GM23338 (cell line): Measurements from ENCODE around the gene AMFR. TPM values are rescaled to one million over a fixed set of nuclear protein-coding genes. Genes with fewer than 3 reads are reported as not detected.

Experiments
- ATAC-seq: fragments of 200-7000 bp; cut with Tn5 transposase; 3 replicates; pipeline ENCODE4 v1.9.1; 2020
- DNase-seq: peaks from one replicate; pipeline ENCODE4 v3.0.0-alpha.2; 2015; ENCODE audit warnings: low spot score
- H2AFZ ChIP-seq: fragments of 200-600 bp; sonication (generic); 2 replicates; pipeline ENCODE4 v1.8.0; 2016; ENCODE audit warnings: antibody characterized with exemption, mild to moderate bottlenecking, moderate library complexity
- H3F3A ChIP-seq: fragments of 200-600 bp; sonication (generic); replicated peaks from 2 replicates; pipeline ENCODE4 v1.8.0; 2017; ENCODE audit warnings: antibody characterized with exemption, mixed run types, low read depth
- H3K27ac ChIP-seq: fragments of 200-600 bp; sonication (generic); 2 replicates; pipeline ENCODE4 v1.6.1; 2016; ENCODE audit warnings: low read depth
- H3K27me3 ChIP-seq: fragments of 200-600 bp; sonication (generic); 2 replicates; pipeline ENCODE4 v1.8.0; 2016; ENCODE audit warnings: mild to moderate bottlenecking, mixed run types, moderate library complexity; ENCODE audit not compliant: insufficient read depth
- H3K36me3 ChIP-seq: fragments of 200-600 bp; sonication (generic); 2 replicates; pipeline ENCODE4 v1.8.0; 2016; ENCODE audit warnings: mild to moderate bottlenecking; ENCODE audit not compliant: insufficient read depth
- H3K4me1 ChIP-seq: fragments of 200-600 bp; sonication (generic); 2 replicates; pipeline ENCODE4 v1.8.0; 2016; ENCODE audit warnings: mild to moderate bottlenecking, moderate library complexity; ENCODE audit not compliant: insufficient read depth
- H3K4me2 ChIP-seq: fragments of 200-600 bp; sonication (generic); 2 replicates; pipeline ENCODE4 v1.7.1; 2017; ENCODE audit warnings: mixed run types
- H3K4me3 ChIP-seq: fragments of 200-600 bp; sonication (generic); 2 replicates; pipeline ENCODE4 v1.6.1; 2016; ENCODE audit warnings: mixed run types
- H3K79me2 ChIP-seq: fragments of 200-600 bp; sonication (generic); replicated peaks from 2 replicates; pipeline ENCODE4 v1.8.0; 2017; ENCODE audit warnings: mild to moderate bottlenecking; ENCODE audit not compliant: insufficient read depth
- H3K9me2 ChIP-seq: fragments of 200-600 bp; sonication (generic); 2 replicates; pipeline ENCODE4 v1.8.0; 2017; ENCODE audit not compliant: insufficient read depth
- H4K20me1 ChIP-seq: fragments of 200-600 bp; sonication (generic); replicated peaks from 2 replicates; pipeline ENCODE4 v1.8.0; 2017; ENCODE audit warnings: mild to moderate bottlenecking; ENCODE audit not compliant: insufficient read depth
- H3K27ac Mint-ChIP-seq: 2 replicates; pipeline ENCODE4 v1.8.0; 2020; ENCODE audit warnings: inconsistent platforms, mild to moderate bottlenecking, moderate library complexity, mixed read lengths
- H3K27me3 Mint-ChIP-seq: 3 replicates; pipeline ENCODE4 v1.8.0; 2022; ENCODE audit warnings: low read depth, mild to moderate bottlenecking, moderate library complexity, mixed read lengths, inconsistent platforms; ENCODE audit not compliant: insufficient read depth, poor library complexity
- H3K36me3 Mint-ChIP-seq: 3 replicates; pipeline ENCODE4 v1.8.0; 2021; ENCODE audit warnings: low read depth, mild to moderate bottlenecking, inconsistent platforms, moderate library complexity, mixed read lengths
- H3K4me1 Mint-ChIP-seq: 3 replicates; pipeline ENCODE4 v1.8.0; 2020; ENCODE audit warnings: mild to moderate bottlenecking, inconsistent platforms, mixed read lengths
- H3K4me3 Mint-ChIP-seq: 3 replicates; pipeline ENCODE4 v1.8.0; 2021; ENCODE audit warnings: moderate library complexity, mild to moderate bottlenecking, inconsistent platforms, mixed read lengths
- H3K9me3 Mint-ChIP-seq: 3 replicates; pipeline ENCODE4 v1.8.0; 2020; ENCODE audit warnings: moderate library complexity, mild to moderate bottlenecking, inconsistent platforms, mixed read lengths
- CREB1 ChIP-seq: fragments of 250-450 bp; sonication (Bioruptor Pico); IDR thresholded peaks from 2 replicates; pipeline ENCODE4 v1.5.0; 2020; ENCODE audit warnings: low read depth, mild to moderate bottlenecking, moderate library complexity
- ETS1 ChIP-seq: IDR thresholded peaks from 2 replicates; pipeline ENCODE4 v1.6.1; 2016; ENCODE audit warnings: antibody characterized with exemption
- EZH2 ChIP-seq: fragments of 200-600 bp; sonication (generic); IDR thresholded peaks from one replicate; pipeline ENCODE4 v1.8.0; 2017; ENCODE audit warnings: antibody characterized with exemption, mild to moderate bottlenecking, low read depth; ENCODE audit not compliant: unreplicated experiment
- EZH2phosphoT487 ChIP-seq: fragments of 200-600 bp; sonication (generic); IDR thresholded peaks from one replicate; pipeline ENCODE4 v1.8.1; 2018; ENCODE audit warnings: antibody characterized with exemption; ENCODE audit not compliant: unreplicated experiment
- JUNB ChIP-seq: IDR thresholded peaks from one replicate; pipeline ENCODE4 v1.6.1; 2016; ENCODE audit warnings: antibody characterized with exemption; ENCODE audit not compliant: unreplicated experiment
- NANOG ChIP-seq: IDR thresholded peaks from 2 replicates; pipeline ENCODE4 v1.6.1; 2016; ENCODE audit warnings: antibody characterized with exemption, borderline replicate concordance
- POLR2AphosphoS5 ChIP-seq: IDR thresholded peaks from 2 replicates; pipeline ENCODE4 v1.6.1; 2016; ENCODE audit warnings: antibody characterized with exemption, low read depth
- REST ChIP-seq: IDR thresholded peaks from one replicate; pipeline ENCODE4 v1.6.1; 2018; ENCODE audit warnings: antibody characterized with exemption; ENCODE audit not compliant: unreplicated experiment
- STAT1 ChIP-seq: IDR thresholded peaks from one replicate; pipeline ENCODE4 v1.6.1; 2016; ENCODE audit warnings: antibody characterized with exemption; ENCODE audit not compliant: unreplicated experiment
- ZNF114 ChIP-seq: fragments of 250-450 bp; sonication (Bioruptor Pico); IDR thresholded peaks from 2 replicates; pipeline ENCODE4 v1.5.0; 2020; ENCODE audit warnings: mild to moderate bottlenecking, moderate library complexity
- ZNF331 ChIP-seq: fragments of 250-450 bp; sonication (Bioruptor Pico); IDR thresholded peaks from 2 replicates; pipeline ENCODE4 v1.5.0; 2020; ENCODE audit warnings: low read depth, mild to moderate bottlenecking, moderate library complexity
- ZNF462 ChIP-seq: fragments of 250-450 bp; sonication (Bioruptor Pico); IDR thresholded peaks from 2 replicates; pipeline ENCODE4 v1.5.0; 2020; ENCODE audit warnings: mild to moderate bottlenecking, moderate library complexity
- polyA plus RNA-seq: library from polyadenylated mRNA; unstranded; fragments of >200 nt; fragmentation: Nextera tagmentation; extraction: Ambion mirVana; gene quantifications from 2 replicates; pipeline ENCODE4 v1.2.1, GENCODE V29; 2016
- total RNA-seq: library from RNA; depleted of rRNA; stranded (reverse); fragments of >200 nt; shearing (Covaris generic); gene quantifications from 2 replicates; pipeline ENCODE4 v1.2.3, GENCODE V29; 2014

Gene AMFR
- total and polyA plus RNA-seq, 2 experiments from 2014 or later = 9.0 to 41.1 TPM

GRCh38 chr16:56369202-56369601 is 56.1 kb downstream of the AMFR start:
- H3K4me3 Mint-ChIP-seq = no peak overlapping the region
- no peak overlapping the region for H3K27ac Mint-ChIP-seq
- H3K27me3 Mint-ChIP-seq = no peaks in the 10 kb centered on the region
- TF ChIP-seq POLR2AphosphoS5 (no peak), JUNB (no peak), STAT1 (no peak), EZH2 (no peak), CREB1 (no peak), EZH2phosphoT487 (no peak), ZNF331 (no peak), REST (no peak), ETS1 (no peak), NANOG (no peak), ZNF114 (CRISPR knock-in tag) (no peak), ZNF462 (CRISPR knock-in tag) (no peak)
- ATAC-seq (no peak), DNase-seq (no peak)
- H3K9me3 Mint-ChIP-seq = no peaks in the 10 kb centered on the region
- Histone ChIP-seq H3K36me3 (no peaks in the 10 kb centered on the region), H3K9me2 (no peaks in the 10 kb centered on the region), H4K20me1 (no peaks in the 10 kb centered on the region; the same call in 1 of the 2 replicates), H2AFZ (no peak overlapping the region), H3K27me3 (no peaks in the 10 kb centered on the region), H3F3A (no peaks in the 10 kb centered on the region), H3K4me3 (no peak overlapping the region), H3K79me2 (no peaks in the 10 kb centered on the region), H3K27ac (no peak overlapping the region), H3K4me1 (no peaks in the 10 kb centered on the region), H3K4me2 (no peak overlapping the region)
- H3K4me1 Mint-ChIP-seq = peaks cover 4% of the 10 kb centered on the region; the same call in 1 of the 3 replicates
- peaks cover 7% of the 10 kb centered on the region; the same call in 2 of the 3 replicates for H3K36me3 Mint-ChIP-seq
